ENCODE data around the gene KRT76.

GRCh38 chr12:52769946-52770345 is 7.2 kb downstream of the KRT76 start:
- TF ChIP-seq RAD21 (IDR thresholded peaks at IDR 0.05; ENCODE audit: low read depth) (no peak), CTCF (IDR thresholded peaks at IDR 0.05 in 2 of 3, conservative IDR thresholded peaks at IDR 0.05 in 1 of 3; ENCODE audit: borderline replicate concordance in 1 of 3, insufficient read depth in 1 of 3, low read depth in 2 of 3, low read length in 2 of 3) (no peak), JUND (IDR thresholded peaks at IDR 0.05) (no peak), SIN3A (IDR thresholded peaks at IDR 0.05; ENCODE audit: low read depth) (no peak), REST (IDR thresholded peaks at IDR 0.05; ENCODE audit: low read depth) (no peak), POLR2A (IDR thresholded peaks at IDR 0.05; ENCODE audit: borderline replicate concordance, extremely low read depth, insufficient read depth, insufficient read length) (no peak)
